Activated naive CD8-positive, alpha-beta T cell (primary cell): Measurements from ENCODE around the gene WNT7B.

Experiments
- H3K27ac Mint-ChIP-seq: one replicate; pipeline ENCODE4 v1.8.0; 2021; ENCODE audit warnings: mixed read lengths
- H3K27me3 Mint-ChIP-seq: one replicate; pipeline ENCODE4 v1.8.0; 2021; ENCODE audit warnings: mixed read lengths
- H3K36me3 Mint-ChIP-seq: one replicate; pipeline ENCODE4 v1.8.0; 2021; ENCODE audit warnings: mixed read lengths
- H3K4me1 Mint-ChIP-seq: one replicate; pipeline ENCODE4 v1.8.0; 2021; ENCODE audit warnings: low read depth, mixed read lengths
- H3K4me3 Mint-ChIP-seq: one replicate; pipeline ENCODE4 v1.8.0; 2021; ENCODE audit warnings: mild to moderate bottlenecking, mixed read lengths
- H3K9me3 Mint-ChIP-seq: one replicate; pipeline ENCODE4 v1.8.0; 2021; ENCODE audit warnings: low read depth, mixed read lengths

The WNT7B gene

DNA sequence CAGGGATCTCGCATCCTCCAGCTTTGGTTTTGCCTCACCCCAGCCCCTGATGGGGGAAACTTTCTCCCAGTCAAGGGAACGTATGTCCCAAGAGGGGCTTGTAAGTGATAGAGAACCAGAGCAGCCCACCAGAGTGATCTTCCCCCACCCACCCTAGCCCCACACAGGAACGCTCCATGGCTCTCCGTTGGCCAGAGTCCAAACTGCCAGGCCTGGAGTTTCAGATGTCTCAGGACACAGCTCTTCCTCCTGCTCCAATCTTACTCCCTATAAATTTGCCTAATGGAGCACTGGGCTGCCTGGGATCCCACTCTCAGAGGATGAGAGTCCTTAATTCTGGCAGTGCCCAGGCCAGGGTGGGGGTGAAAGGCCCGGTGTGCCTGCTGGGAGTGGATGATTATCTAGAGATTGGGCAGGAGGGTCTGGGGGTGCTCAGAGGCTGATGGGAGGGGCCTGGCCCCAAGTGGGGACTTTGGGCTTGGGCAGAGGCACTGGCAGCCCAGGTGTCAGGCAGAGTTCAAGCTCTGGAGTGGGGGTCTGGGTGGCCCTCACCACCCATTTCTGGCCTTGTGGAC is 79.9 kb downstream of the WNT7B start:
- Mint-ChIP-seq H3K36me3 (no peaks in the 10 kb centered on the region), H3K4me1 (no peaks in the 10 kb centered on the region), H3K4me3 (no peak overlapping the region), H3K9me3 (no peaks in the 10 kb centered on the region), H3K27ac (no peak overlapping the region), H3K27me3 (peaks cover 7% of the 10 kb centered on the region)

DNA sequence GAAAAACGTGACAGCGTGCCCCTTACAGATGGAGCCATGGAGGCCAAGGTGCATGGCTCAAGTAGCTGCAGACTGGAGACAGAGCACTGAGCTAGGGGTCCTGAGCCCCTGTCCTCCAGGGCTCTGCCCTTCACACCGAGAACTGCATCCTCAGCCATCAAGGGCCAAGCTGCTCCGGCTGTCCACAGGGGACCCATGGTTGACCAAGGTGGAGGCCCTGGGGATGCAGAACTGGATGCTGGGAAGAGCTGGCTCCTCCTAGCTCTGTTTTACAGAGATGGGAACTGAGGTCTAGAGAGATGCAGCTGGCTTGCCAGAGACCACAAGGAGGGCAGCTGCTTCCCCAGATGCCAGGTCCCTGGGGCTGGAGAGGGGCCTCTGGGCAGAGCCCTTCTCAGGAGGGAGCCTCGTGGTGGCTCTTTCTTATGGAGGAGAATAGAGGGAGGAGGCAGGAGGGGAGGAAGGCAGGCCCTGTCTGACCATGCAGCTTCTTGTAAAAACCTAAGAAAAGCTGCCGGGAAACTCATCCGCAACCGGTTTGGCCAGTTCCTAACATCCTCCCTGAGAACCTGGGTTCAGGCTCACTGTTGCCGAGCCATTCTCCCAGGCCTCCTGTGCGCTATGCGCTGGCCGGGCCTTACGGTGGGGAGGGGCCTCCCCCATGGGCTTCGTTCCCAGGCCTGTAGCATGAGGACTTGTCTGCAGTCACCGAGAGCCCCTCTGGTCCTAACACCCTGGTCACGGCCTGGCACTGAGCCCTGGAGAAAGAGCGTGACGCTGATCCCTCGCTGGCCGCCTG is 80.6 kb downstream of the WNT7B start:
- H3K27me3 Mint-ChIP-seq = peaks cover 7% of the 10 kb centered on the region
- no peaks in the 10 kb centered on the region for H3K4me1 Mint-ChIP-seq
- H3K27ac Mint-ChIP-seq = no peak overlapping the region
- H3K36me3 Mint-ChIP-seq = no peaks in the 10 kb centered on the region
- no peak overlapping the region for H3K4me3 Mint-ChIP-seq
- no peaks in the 10 kb centered on the region for H3K9me3 Mint-ChIP-seq

DNA sequence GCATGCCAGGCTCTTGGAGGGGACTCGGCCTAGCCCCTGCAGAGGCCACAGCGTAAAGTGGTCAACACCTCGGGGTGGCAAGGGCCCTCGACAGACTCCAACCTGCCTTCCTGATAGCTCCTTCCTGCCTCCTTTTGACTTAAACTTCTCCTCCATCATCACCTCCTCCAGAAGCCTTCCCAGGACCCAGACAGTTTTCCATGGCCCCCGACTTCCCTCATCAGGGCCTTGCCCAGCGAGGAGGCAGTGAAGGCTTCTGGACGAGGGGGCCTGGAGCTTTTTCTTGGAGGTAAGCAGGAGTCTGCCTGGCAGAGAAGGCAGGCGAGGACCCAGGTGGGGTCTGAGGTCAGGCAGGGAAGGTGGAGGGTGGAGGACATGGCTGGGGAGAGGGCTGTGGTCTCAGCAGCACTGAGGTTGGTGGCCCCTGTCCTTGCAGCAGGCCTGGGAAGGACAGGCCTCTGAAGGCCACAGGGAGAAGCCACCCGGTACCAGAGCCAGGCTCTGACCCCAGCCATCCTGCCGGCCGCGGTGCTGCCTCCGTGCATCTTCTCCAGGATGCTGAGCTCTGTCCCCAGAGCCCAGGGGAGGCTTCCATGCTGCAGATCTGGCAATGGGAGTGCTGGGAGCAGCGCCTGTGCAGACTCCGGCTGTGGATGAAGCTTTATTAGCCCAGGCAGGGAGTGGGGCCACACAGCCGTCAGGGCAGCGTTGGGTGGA is 81.4 kb downstream of the WNT7B start:
- Mint-ChIP-seq H3K9me3 (no peaks in the 10 kb centered on the region), H3K27me3 (peaks cover 7% of the 10 kb centered on the region), H3K4me1 (no peaks in the 10 kb centered on the region), H3K36me3 (no peaks in the 10 kb centered on the region), H3K4me3 (no peak overlapping the region), H3K27ac (no peak overlapping the region)

DNA sequence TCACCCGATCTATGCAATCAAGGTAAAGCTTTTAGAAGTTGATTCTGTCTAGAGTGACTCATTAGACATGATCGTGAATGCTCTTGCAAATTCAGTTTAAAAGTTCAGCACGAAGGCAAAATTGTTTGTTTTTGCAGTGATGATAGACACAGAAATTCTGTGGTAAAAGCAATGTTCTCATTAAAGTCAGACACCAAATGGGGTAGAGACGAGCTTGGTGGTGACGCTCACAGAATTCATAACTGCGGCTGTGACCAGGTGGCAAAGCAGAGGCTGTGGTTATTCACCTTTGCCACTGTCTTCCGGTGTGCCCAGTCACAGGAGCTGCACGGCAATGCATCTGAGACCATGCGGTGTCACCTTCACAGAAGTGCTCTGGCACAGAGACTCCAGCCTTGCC is 83.4 kb downstream of the WNT7B start:
- no peaks in the 10 kb centered on the region for H3K9me3 Mint-ChIP-seq
- no peak overlapping the region for H3K27ac Mint-ChIP-seq
- H3K27me3 Mint-ChIP-seq = peaks cover 3% of the 10 kb centered on the region
- H3K36me3 Mint-ChIP-seq = no peaks in the 10 kb centered on the region
- no peak overlapping the region for H3K4me3 Mint-ChIP-seq
- H3K4me1 Mint-ChIP-seq = no peaks in the 10 kb centered on the region

DNA sequence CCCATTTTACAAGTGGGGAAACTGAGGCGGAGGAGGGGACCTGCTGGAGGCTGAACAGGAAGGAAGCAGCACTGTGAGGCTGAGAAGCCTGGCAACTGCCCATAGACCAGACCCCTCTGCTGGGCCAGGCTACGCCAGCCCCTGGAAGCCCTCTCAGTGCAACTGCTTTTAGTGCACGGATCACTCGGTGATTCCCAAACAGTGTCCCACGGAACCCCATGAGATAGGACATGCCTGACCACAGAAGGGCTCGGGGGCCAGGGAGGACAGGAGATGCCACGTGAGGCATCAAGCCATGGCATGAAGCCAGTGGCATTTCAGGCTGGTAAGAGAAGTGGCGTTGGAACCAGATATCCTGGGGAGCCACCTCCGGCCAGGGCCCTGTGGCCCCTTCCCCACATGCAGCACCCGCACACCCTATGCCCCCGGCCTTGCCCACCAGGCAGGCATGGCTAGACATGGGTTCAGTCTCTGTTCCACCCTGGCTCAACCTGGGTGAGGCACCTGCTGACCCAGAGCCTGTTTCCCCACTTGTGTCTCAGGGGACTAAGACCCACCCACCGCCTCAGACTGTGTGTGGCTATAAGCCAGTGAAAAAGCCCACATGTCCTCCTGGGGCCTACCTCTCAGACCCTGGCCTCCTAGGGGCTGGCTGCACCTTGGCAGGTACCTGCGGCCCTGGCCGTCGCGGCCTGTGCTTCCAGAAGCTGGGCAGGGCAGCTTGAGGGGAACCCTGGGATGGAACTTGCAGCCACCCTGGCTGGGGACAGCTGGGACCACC is 84.1 kb downstream of the WNT7B start:
- Mint-ChIP-seq H3K9me3 (no peaks in the 10 kb centered on the region), H3K36me3 (no peaks in the 10 kb centered on the region), H3K27ac (no peak overlapping the region), H3K27me3 (peaks cover 5% of the 10 kb centered on the region), H3K4me1 (no peaks in the 10 kb centered on the region), H3K4me3 (no peak overlapping the region)

DNA sequence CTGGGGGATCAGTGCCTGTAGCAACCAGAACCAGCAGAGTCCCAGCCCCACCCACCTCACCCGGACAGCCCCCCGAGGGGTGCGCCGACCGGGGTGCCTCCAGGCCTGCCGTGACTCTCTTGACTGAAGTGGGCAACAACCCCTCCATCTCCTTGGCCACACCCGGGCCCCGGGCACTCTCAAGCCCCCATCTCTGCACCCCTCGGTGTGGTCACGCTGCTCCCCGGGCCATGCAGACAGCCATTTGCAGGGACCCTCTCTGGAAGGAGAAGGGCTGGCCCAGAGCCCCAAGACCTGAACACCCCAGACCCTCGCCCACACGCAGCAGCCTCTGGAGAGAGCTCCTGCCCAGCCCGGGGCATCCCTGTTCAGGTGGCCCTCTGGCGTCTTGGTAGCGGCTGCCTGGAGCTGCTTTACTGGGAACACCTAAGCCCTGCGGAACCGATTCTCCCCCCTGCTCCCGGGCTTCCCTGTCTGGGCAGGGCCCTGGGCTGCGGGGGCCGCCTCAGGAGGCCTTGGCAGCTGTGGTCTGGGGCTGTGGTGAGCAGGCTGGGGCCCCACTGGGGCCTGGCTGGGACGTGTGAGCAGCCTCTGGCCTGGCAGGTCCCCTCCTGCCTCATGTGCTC is 84.9 kb downstream of the WNT7B start:
- Mint-ChIP-seq H3K36me3 (no peaks in the 10 kb centered on the region), H3K4me1 (no peaks in the 10 kb centered on the region), H3K9me3 (no peaks in the 10 kb centered on the region), H3K27ac (no peak overlapping the region), H3K4me3 (no peak overlapping the region), H3K27me3 (peaks cover 7% of the 10 kb centered on the region)

DNA sequence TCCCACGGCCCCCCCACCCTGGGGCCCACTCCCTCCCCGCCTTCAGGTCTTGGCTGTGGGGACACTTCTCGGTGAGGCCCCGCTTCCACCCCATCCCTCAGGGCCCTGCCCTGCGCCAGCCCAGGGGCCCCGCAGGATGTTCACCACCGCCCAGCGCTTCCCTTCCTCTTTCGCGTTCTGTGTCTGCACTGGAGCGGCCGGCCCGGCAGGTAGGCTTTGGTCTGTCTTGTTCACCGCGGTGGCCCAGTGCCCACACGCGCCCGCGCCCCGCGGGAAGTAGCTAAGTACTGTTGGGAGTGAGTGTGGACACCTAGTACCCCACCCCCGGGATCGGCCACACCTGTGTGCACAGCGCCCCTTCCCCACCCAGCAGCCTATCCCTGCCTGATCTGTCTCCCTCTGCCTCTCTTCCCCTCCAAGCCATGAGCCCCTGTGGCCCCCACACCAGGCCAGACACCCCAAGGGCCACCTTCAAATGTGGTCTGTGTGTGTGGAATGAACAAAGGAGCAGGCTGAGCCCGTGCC is 85.4 kb downstream of the WNT7B start:
- H3K9me3 Mint-ChIP-seq = no peaks in the 10 kb centered on the region
- no peak overlapping the region for H3K4me3 Mint-ChIP-seq
- H3K27me3 Mint-ChIP-seq = peaks cover 10% of the 10 kb centered on the region
- no peak overlapping the region for H3K27ac Mint-ChIP-seq
- no peaks in the 10 kb centered on the region for H3K4me1 Mint-ChIP-seq
- H3K36me3 Mint-ChIP-seq = no peaks in the 10 kb centered on the region

DNA sequence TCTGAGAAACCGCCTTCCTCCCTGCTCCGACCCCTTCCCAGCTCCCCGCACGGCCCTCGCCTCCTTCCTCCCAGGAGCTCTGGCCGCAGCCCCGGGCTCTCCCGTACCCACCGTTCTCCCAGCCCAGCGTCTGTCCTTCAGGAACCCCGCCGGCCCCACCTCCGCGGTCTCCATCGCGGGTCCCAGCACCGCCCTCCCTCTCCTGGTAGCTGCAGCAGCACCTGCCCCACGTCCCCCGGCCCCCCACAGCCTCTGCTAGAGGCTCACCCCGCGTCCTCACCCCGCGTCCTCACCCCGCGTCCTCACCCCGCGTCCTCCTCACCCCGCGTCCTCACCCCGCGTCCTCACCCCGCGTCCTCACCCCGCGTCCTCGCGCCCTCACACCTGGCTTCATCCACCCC is 85.9 kb downstream of the WNT7B start:
- no peaks in the 10 kb centered on the region for H3K36me3 Mint-ChIP-seq
- no peaks in the 10 kb centered on the region for H3K9me3 Mint-ChIP-seq
- no peak overlapping the region for H3K4me3 Mint-ChIP-seq
- peaks cover 11% of the 10 kb centered on the region for H3K27me3 Mint-ChIP-seq
- H3K4me1 Mint-ChIP-seq = no peaks in the 10 kb centered on the region
- no peak overlapping the region for H3K27ac Mint-ChIP-seq

DNA sequence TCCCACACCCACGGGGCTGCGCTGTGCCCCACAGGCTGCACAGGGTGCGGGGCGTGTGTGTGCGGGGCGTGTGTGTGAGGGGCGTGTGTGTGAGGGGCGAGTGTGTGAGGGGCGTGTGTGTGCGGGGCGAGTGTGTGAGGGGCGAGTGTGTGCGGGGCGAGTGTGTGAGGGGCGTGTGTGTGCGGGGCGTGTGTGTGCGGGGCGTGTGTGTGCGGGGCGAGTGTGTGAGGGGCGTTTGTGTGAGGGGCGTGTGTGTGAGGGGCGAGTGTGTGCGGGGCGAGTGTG is 86.7 kb downstream of the WNT7B start:
- H3K27me3 Mint-ChIP-seq = peaks cover 11% of the 10 kb centered on the region
- no peaks in the 10 kb centered on the region for H3K9me3 Mint-ChIP-seq
- no peaks in the 10 kb centered on the region for H3K36me3 Mint-ChIP-seq

DNA sequence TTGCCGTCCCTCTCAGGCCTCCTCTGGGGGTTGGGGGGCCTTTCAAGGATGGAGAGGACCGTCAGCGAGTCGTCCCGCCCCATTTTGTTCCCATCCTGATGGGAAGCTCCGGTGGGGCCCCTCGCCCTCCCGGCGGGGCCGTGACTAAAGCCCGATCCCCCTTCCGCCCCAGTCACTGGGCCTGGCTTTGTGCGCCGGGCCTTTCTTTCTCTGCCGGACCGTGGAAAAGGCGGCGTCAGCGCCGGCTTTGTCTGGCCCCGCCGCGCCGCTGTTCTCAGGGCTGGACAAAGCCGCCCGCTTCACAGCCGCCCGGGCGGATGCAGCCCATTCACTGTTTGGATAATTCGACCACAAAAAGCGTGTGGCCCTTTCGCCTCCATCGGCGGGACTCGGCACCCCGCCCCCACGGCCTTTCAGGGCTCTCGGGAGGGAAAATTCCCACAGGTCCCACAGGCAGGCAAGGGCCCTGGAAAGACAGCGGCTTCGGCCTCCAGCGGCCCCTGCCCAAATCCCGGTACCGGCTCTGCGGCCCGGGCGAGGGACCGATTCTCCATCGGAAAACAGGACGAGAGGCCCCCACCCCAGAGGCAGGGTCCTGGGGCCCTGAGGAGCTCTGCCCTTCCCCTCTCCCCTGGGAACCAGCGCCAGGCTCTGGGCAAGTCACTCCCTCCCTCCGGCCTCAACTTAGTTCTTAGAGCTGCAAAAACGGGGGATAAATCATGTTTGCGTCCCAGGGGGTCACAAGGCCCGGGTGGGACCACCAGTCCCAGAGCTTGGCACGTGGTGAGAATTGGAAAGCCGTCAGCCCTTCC is 87.2 kb downstream of the WNT7B start:
- H3K27ac Mint-ChIP-seq = no peak overlapping the region
- no peaks in the 10 kb centered on the region for H3K36me3 Mint-ChIP-seq
- H3K9me3 Mint-ChIP-seq = no peaks in the 10 kb centered on the region
- H3K4me3 Mint-ChIP-seq = no peak overlapping the region
- peaks cover 11% of the 10 kb centered on the region for H3K27me3 Mint-ChIP-seq
- H3K4me1 Mint-ChIP-seq = no peaks in the 10 kb centered on the region

More for the DNA sequence above, 86.7 kb downstream of the WNT7B start:
- no peaks in the 10 kb centered on the region for H3K4me1 Mint-ChIP-seq
- no peak overlapping the region for H3K4me3 Mint-ChIP-seq
- no peak overlapping the region for H3K27ac Mint-ChIP-seq

DNA sequence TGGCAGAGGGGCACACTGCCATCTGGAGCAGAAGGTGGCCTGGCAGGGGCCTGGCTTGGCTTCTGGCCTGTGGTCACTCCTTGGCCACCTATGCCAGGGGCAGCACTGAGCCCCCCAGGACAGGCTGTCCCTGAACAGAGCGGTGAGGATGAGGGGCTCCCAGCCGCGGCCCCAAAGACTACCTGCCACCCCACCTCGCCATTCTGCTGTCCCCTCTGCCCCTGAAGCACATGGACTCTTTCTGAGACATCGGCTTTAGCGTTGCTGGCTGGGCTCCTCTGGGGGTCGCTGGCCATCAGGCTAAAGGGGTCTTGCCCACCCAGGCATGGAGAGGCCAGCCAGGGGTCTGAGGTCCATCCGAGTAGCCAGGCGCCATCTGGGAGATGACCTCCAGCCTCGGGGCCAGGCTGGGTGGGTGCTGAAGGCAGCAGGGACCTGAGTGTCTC is 87.8 kb downstream of the WNT7B start:
- no peaks in the 10 kb centered on the region for H3K4me1 Mint-ChIP-seq
- peaks cover 11% of the 10 kb centered on the region for H3K27me3 Mint-ChIP-seq
- H3K4me3 Mint-ChIP-seq = no peak overlapping the region
- H3K36me3 Mint-ChIP-seq = no peaks in the 10 kb centered on the region
- no peak overlapping the region for H3K27ac Mint-ChIP-seq
- H3K9me3 Mint-ChIP-seq = no peaks in the 10 kb centered on the region

DNA sequence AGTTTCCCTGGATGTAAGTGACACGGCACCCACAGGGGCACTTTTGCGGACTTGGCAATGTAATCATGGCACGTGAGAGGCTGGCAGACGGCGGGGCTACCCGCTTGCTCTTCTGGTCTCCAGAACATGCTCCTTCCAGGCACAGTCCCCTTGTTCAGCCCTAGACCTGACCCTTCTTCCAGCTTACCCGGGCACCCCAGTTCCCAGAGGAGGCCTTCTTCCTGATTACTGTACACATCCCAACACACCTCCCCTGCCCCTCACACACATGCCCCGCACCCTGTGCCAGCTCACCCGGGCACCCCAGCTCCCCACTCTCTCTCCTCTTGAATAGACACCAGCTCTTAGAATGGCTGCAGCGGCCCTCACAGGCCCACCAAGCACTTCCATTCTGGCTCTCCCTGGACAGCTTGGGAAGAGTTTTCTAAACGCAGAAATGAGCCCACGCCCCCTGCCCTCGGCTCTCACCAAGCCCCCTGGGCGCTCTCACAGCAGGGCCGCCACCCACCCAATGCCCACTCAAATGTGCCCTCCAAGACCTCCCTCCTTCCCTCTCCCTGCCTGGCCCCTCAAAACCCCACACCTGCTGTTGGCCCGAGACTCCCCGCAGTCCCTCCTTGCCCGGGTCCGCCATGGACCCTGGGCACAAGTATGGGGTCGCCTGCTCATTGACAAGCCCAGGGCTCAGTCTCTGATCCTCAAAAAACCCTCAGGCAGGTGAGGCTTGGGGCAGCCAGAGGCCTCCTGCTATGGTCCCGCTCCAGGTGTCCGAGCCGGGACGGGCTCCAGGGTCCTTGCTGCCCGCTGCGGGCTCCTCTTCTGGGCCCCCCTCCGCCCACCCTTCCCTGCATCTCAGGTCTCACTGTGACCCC is 88.5 kb downstream of the WNT7B start:
- no peaks in the 10 kb centered on the region for H3K36me3 Mint-ChIP-seq
- H3K27me3 Mint-ChIP-seq = peaks cover 11% of the 10 kb centered on the region
- H3K4me3 Mint-ChIP-seq = no peak overlapping the region
- no peaks in the 10 kb centered on the region for H3K4me1 Mint-ChIP-seq
- H3K9me3 Mint-ChIP-seq = no peaks in the 10 kb centered on the region
- H3K27ac Mint-ChIP-seq = no peak overlapping the region
